ENCODE measurements around the gene MEGF11.

MEGF11 gene

DNA sequence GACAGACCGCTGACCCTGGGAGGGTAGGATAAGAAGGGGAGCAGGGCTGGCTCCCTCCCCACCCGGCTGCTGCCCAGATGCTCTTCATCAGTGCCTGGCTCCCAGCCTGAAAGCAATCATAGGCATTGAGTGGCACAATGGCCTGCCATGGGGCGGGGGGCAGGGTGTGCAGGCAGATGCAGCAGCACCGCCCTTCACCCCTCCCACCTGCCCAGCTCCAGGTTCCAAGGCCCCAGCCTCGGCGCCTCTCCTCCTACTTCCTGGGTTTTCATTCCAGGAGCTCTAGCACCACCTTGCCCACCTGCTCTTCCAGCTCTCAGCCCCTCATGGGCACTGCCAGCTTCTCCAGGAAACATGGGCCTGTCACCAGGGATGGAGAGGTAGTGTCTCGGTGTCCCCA lies 101.7 kb downstream of the MEGF11 start:
- Histone ChIP-seq H3K27ac (ENCODE audit: low read depth, low read length) (peak overlapping the region; percentile 99), H3K36me3 (ENCODE audit: low read length) (peaks cover 4% of the 10 kb centered on the region; the same call in 1 of the 2 replicates), H3K27me3 (ENCODE audit: low read length) (no peaks in the 10 kb centered on the region), H3K9ac (ENCODE audit: low read length) (peak overlapping the region; percentile 98), H3K9me2 (replicated peaks; ENCODE audit: insufficient read depth, low read length) (no peaks in the 10 kb centered on the region), H3K4me3 (ENCODE audit: insufficient read depth, low read length, poor library complexity, severe bottlenecking) (peak overlapping the region; percentile 91), H3K9me3 (ENCODE audit: insufficient read depth, low read length) (no peaks in the 10 kb centered on the region), H4K20me1 (ENCODE audit: low read depth, low read length) (0 out of 2 replicates have a peak, but pooled peaks cover 6% of the 10 kb centered on the region), H3K79me2 (ENCODE audit: insufficient read depth, low read length) (peaks cover 68% of the 10 kb centered on the region), H2AFZ (ENCODE audit: low read depth, low read length, severe bottlenecking) (no peak overlapping the region), H3K4me2 (ENCODE audit: low read depth, low read length, poor library complexity, severe bottlenecking) (peak overlapping the region; percentile 90), H3F3A (ENCODE audit: insufficient read depth) (peaks cover 47% of the 10 kb centered on the region)
- TF ChIP-seq, protein P1, sequence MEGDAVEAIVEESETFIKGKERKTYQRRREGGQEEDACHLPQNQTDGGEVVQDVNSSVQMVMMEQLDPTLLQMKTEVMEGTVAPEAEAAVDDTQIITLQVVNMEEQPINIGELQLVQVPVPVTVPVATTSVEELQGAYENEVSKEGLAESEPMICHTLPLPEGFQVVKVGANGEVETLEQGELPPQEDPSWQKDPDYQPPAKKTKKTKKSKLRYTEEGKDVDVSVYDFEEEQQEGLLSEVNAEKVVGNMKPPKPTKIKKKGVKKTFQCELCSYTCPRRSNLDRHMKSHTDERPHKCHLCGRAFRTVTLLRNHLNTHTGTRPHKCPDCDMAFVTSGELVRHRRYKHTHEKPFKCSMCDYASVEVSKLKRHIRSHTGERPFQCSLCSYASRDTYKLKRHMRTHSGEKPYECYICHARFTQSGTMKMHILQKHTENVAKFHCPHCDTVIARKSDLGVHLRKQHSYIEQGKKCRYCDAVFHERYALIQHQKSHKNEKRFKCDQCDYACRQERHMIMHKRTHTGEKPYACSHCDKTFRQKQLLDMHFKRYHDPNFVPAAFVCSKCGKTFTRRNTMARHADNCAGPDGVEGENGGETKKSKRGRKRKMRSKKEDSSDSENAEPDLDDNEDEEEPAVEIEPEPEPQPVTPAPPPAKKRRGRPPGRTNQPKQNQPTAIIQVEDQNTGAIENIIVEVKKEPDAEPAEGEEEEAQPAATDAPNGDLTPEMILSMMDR (IDR thresholded peaks at IDR 0.05; ENCODE audit: insufficient read depth, low read length, poor library complexity, severe bottlenecking) = no peak
- no peak for TF ChIP-seq EZH2phosphoT487 (conservative IDR thresholded peaks at IDR 0.05; ENCODE audit: low read length)

DNA sequence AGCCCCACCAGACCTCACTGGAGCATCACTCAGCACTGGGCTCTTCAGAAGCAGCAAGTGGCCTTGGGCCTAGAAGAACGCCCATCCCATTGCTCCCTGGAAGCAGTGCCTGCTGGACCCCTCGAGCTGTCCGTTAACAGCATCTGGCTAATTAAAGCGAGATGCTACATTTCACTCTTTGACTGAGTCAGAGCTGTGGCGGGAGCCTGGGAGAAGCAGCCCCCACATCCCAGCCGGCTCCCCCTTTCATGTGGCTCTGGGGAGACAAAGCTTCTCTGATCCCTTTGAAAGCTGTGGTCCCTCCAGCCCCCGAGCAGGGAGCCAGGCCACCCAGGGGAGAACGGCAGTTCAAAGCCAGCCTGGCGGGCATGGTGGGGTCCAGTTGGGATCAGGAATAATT lies 103.7 kb downstream of the MEGF11 start:
- no peak overlapping the region for H3K4me3 ChIP-seq (ENCODE audit: insufficient read depth, low read length, poor library complexity, severe bottlenecking)
- peaks cover 8% of the 10 kb centered on the region; the same call in 1 of the 2 replicates for H3K36me3 ChIP-seq (ENCODE audit: low read length)
- peaks cover 11% of the 10 kb centered on the region; the same call in 1 of the 2 replicates for H4K20me1 ChIP-seq (ENCODE audit: low read depth, low read length)
- H3K27me3 ChIP-seq (ENCODE audit: low read length) = no peaks in the 10 kb centered on the region
- H3F3A ChIP-seq (ENCODE audit: insufficient read depth) = peaks cover 51% of the 10 kb centered on the region
- no peaks in the 10 kb centered on the region for H3K9me3 ChIP-seq (ENCODE audit: insufficient read depth, low read length)
- peak overlapping the region; percentile 98; the same call in 1 of the 2 replicates for H3K9ac ChIP-seq (ENCODE audit: low read length)
- H2AFZ ChIP-seq (ENCODE audit: low read depth, low read length, severe bottlenecking) = no peak overlapping the region
- peak overlapping the region; percentile 90 for H3K4me2 ChIP-seq (ENCODE audit: low read depth, low read length, poor library complexity, severe bottlenecking)
- H3K79me2 ChIP-seq (ENCODE audit: insufficient read depth, low read length) = peaks cover 86% of the 10 kb centered on the region
- peak overlapping the region; percentile 99 for H3K27ac ChIP-seq (ENCODE audit: low read depth, low read length)
- no peaks in the 10 kb centered on the region for H3K9me2 ChIP-seq (replicated peaks; ENCODE audit: insufficient read depth, low read length)
- TF ChIP-seq, protein P1 (IDR thresholded peaks at IDR 0.05; ENCODE audit: insufficient read depth, low read length, poor library complexity, severe bottlenecking) = no peak
- TF ChIP-seq EZH2phosphoT487 (conservative IDR thresholded peaks at IDR 0.05; ENCODE audit: low read length) = no peak

DNA sequence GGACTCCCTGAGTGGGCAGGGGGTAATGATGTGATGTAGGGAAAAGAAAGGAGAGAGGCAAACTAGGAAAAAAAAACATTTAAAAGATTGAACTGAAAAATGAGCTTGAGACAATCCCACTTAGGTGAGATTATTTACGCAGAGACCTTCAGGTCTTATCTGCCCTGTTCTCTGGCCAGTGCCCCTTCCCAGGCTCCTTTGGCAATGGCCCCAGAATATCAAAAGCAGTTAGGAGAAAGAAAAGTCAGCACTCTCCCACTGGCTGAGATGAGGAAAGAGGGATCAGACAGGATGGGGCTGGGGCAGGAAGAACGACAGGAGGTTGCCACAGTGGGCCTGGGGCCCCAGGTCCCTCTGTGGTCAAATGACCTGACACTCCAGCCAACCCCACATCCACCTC lies 105.4 kb downstream of the MEGF11 start:
- no peak overlapping the region for H3K9ac ChIP-seq (ENCODE audit: low read length)
- H3K27ac ChIP-seq (ENCODE audit: low read depth, low read length) = 0 out of 2 replicates have a peak overlapping the region, but pooled peaks have one; percentile 99
- H3K36me3 ChIP-seq (ENCODE audit: low read length) = peaks cover 8% of the 10 kb centered on the region; the same call in 1 of the 2 replicates
- H3K4me3 ChIP-seq (ENCODE audit: insufficient read depth, low read length, poor library complexity, severe bottlenecking) = no peak overlapping the region
- H3K79me2 ChIP-seq (ENCODE audit: insufficient read depth, low read length) = peaks cover 91% of the 10 kb centered on the region
- H2AFZ ChIP-seq (ENCODE audit: low read depth, low read length, severe bottlenecking) = no peak overlapping the region
- H3F3A ChIP-seq (ENCODE audit: insufficient read depth) = peaks cover 43% of the 10 kb centered on the region
- no peaks in the 10 kb centered on the region for H3K9me2 ChIP-seq (replicated peaks; ENCODE audit: insufficient read depth, low read length)
- no peak overlapping the region for H3K4me2 ChIP-seq (ENCODE audit: low read depth, low read length, poor library complexity, severe bottlenecking)
- no peak for TF ChIP-seq EZH2phosphoT487 (conservative IDR thresholded peaks at IDR 0.05; ENCODE audit: low read length)
- TF ChIP-seq, protein P1 (IDR thresholded peaks at IDR 0.05; ENCODE audit: insufficient read depth, low read length, poor library complexity, severe bottlenecking) = no peak
- peaks cover 11% of the 10 kb centered on the region; the same call in 1 of the 2 replicates for H4K20me1 ChIP-seq (ENCODE audit: low read depth, low read length)
- no peaks in the 10 kb centered on the region for H3K27me3 ChIP-seq (ENCODE audit: low read length)
- H3K9me3 ChIP-seq (ENCODE audit: insufficient read depth, low read length) = no peaks in the 10 kb centered on the region
